DMS53 treated with DMSO at 0.1 percent for 48 hours (cell line): ENCODE results near the gene TBX5.
"Not testable (repeated sequence)": the region's sequence is repeated elsewhere in the genome, so short reads cannot be mapped to it uniquely, and the experiment has no call there.

ENCODE experiments used
- DNase-seq: peaks from one replicate; lab custom pipeline; 2025; ENCODE audit not compliant: unreplicated experiment; lab: John Stamatoyannopoulos, UW

The TBX5 gene

GRCh38 chr12:114392909-114393308, 13.0 kb downstream of the TBX5 start:
- no peak for DNase-seq

- no peak for DNase-seq
Observed at GRCh38 chr12:114391088-114391487, 14.9 kb downstream of the TBX5 start.

- no peak for DNase-seq
Observed at GRCh38 chr12:114384739-114385138, 21.2 kb downstream of the TBX5 start.

- DNase-seq: no peak
Observed at GRCh38 chr12:114381177-114381576, 24.8 kb downstream of the TBX5 start.

DNA sequence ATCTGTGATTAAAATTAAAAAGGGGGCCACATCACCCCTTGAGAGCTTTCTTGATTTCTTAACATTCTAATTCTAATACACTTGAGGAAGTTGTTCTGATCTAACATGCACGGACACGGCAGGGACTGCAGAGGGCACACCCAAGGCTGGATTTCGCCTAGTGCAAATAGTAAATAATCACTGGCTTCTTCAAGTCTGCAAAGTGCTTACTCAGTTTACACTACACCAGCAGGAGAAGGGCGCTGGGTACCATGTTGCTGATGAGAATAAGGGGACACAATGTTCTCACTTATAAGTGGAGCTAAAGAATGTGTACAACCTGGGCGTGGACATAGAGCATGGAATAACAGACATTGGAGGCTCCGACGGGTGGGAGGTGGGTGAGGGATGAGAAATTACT, 34.2 kb downstream of the TBX5 start:
- DNase-seq: no peak

GRCh38 chr12:114371250-114371649, 34.7 kb downstream of the TBX5 start:
- no peak for DNase-seq

GRCh38 chr12:114368685-114369452, 37.1 kb downstream of the TBX5 start:
- DNase-seq: no peak

GRCh38 chr12:114361992-114362391, 44.0 kb downstream of the TBX5 start:
- DNase-seq: no peak

DNA sequence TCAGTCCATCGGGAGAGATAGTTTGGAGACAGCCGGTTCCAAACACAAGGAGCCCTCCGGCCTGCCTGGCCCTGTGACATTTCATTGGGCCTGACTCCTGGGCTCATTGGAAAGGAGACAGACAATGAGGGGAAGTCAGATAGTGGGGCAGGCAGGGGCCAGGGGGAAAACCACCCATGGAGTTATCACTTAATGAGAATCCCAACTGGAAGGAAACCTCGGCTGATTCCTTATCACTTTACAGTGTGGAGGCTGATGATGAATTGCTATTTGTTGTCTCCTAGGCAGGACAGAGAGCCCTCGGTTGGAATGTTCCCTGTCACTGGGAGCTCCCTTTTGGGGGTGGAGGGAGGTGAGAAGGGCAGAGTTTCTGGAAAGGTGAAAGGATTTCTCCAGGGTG, 44.4 kb downstream of the TBX5 start:
- DNase-seq: no peak

GRCh38 chr12:114360485-114360884, 45.5 kb downstream of the TBX5 start:
- DNase-seq: no peak

- DNase-seq: no peak
Observed at GRCh38 chr12:114355389-114356088, 50.4 kb downstream of the TBX5 start.

- DNase-seq: not testable (repeated sequence)
Observed at GRCh38 chr12:114349239-114349638, 56.7 kb downstream of the TBX5 start.

- no peak for DNase-seq
Observed at GRCh38 chr12:114347861-114348260, 58.1 kb downstream of the TBX5 start.

GRCh38 chr12:114344831-114345230, 61.1 kb downstream of the TBX5 start:
- no peak for DNase-seq

- DNase-seq: no peak
Observed at GRCh38 chr12:114344303-114344663, 61.7 kb downstream of the TBX5 start.

DNA sequence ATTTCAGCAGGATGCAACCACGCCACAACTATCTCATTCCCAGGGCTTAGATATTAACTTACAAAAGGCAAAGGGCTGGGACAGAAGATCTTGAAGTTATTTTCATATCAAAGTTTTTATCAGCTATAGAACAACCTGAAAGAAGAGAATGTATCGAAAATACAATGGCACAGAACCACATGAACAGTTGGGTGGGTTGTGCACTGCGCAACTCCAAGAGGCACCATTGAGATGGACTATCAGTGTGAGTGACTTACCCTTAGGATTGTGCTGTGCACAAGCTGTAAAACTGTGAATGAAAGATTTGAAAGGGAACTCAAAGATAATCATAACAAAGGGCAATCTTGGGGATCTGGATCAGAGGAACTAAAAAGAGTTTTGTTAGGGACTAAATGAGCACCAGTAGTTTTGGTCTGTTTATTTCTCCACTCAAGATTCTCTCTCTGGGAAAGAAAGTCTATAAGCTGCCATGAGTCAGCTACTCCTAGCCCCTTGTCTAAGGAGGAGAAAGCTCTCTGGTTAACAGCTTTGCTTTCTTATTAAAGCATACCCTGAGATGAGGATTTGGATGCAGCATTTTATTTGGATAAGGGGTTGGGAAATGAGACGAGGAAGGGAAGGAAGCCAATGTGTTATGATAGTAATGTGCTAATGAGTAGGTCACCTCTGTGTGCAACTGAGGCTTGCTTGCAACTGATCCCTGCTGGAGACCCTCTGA, 62.2 kb downstream of the TBX5 start:
- no peak for DNase-seq

DNA sequence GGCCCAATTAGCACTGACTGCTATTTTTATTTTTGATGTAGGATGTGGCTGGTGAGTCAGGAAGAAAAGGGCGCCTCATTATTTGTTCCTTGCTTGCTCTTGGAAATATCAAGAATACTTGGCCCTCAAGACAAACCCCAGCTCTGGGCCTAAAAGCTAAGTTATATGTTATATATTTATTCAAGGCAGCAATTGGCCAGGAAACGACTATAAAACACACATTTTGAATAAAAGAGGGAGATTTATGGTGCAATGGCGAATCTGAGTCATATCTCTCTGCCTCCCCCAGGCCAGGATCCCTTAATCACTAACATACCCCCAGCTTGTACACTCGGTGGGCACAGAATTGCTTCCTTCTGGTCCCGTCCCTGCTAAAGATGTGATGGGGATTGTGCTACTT, 63.3 kb downstream of the TBX5 start:
- no peak for DNase-seq

GRCh38 chr12:114341635-114342034, 64.3 kb downstream of the TBX5 start:
- no peak for DNase-seq

- DNase-seq: no peak
Observed at GRCh38 chr12:114340231-114340630, 65.7 kb downstream of the TBX5 start.

DNA sequence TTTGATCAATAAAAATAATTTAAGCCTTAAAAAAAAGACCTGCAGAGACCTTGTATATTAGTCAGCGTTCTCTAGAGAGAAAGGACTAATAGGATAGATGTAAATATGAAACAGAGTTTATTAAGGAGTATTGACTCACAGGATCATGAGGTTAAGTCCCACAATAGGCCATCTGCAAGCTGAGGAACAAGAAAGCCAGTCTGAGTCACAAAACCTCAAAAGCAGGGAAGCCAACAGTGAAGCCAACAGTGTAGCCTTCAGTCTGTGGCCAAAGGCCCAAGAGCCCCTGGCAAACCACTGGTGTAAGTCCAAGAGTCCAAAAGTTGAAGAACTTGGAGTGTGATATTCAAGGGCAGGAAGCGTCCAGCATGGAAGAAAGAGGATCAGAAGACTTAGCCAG, 66.3 kb downstream of the TBX5 start:
- DNase-seq: no peak

DNA sequence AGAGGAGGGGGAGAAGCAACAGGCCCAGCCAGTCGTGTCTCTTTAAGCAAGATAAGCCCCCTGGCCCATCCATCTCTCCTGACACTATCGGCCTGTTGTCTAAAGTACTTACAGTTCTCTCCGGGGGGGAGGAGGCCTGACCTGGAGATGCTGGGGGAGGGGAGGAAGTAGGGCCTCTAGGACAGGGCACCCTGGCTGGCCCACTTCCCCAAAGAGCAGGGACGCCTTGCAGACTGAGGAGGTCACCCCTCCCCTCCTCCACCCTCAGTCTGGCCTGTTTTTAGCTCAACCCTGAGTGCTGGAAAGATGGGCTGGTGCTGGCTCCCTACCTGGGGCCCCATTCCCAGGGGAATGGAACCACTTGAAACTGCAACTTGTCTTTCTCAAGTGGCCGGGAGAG, 70.3 kb downstream of the TBX5 start:
- no peak for DNase-seq

DNA sequence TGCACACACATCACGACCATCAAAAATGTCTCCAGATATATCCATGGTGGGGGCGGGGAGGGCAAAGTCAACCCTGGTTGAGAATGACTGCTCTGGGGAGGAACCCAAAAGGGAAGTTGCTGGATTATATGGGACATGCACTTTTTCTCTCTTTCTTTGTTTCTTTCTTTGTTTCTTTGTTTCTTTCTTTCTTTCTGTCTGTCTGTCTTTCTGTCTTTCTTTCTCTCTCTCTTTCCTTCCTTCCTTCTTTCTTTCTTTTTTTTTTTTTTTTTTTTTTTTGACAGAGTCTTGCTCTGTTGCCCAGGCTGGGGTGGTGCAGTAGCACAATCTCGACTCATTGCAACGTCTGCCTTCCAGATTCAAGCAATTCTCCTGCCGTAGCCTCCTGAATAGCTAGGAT, 71.5 kb downstream of the TBX5 start:
- no peak for DNase-seq
